ENCODE measurements around the gene SUGCT.
A peak's percentile ranks its signal among the peaks of the same experiment; 100 is the strongest.

Gene SUGCT

DNA sequence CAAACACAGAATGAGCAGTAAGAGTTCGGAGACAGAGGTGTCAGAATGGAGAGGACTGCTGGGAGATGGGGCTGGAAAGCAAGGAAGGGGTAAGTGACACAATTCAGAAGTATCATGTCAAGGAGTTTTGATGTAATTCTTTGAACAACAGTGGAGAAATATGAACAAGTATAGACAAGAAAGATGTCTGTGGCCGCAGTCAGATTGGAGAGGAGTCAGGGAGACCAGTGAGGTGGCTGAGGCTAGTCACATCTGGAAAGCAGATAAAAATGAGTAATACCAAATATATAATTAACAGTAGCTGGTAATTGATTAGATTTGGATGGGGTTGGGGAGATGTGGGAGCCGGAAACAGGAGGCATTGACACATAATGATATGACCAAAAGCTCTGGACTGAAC lies 540.9 kb downstream of the SUGCT start:
- no peak overlapping the region for H3K9ac ChIP-seq (ENCODE audit: low read length)
- H3K4me1 ChIP-seq (ENCODE audit: control insufficient read depth in 1 of 2, insufficient read depth in 2 of 2, low read length in 2 of 2) = no peaks in the 10 kb centered on the region
- no peaks in the 10 kb centered on the region for H3K27me3 ChIP-seq (ENCODE audit: insufficient read depth, low read length)
- no peaks in the 10 kb centered on the region for H3K79me2 ChIP-seq (ENCODE audit: control insufficient read depth, insufficient read depth, low read length, poor library complexity)
- no peak overlapping the region for H2BK120ac ChIP-seq (ENCODE audit: insufficient read depth, low read length, poor library complexity)
- H3K18ac ChIP-seq (ENCODE audit: low read length) = no peak overlapping the region
- no peak overlapping the region for H4K91ac ChIP-seq (ENCODE audit: low read depth, low read length)
- no peak for DNase-seq
- H2AFZ ChIP-seq (ENCODE audit: insufficient read depth, low read length, poor library complexity) = no peak overlapping the region
- no peaks in the 10 kb centered on the region for H3K36me3 ChIP-seq (ENCODE audit: control insufficient read depth in 1 of 2, insufficient read depth in 2 of 2, low read length in 2 of 2)
- no peak overlapping the region for H2AK5ac ChIP-seq (ENCODE audit: low read length)
- no peak overlapping the region for H3K4me2 ChIP-seq (ENCODE audit: low read length)
- H3K79me1 ChIP-seq (ENCODE audit: low read length) = no peaks in the 10 kb centered on the region
- H2BK5ac ChIP-seq (ENCODE audit: low read depth, low read length, poor library complexity) = no peak overlapping the region
- H3K9me3 ChIP-seq (ENCODE audit: insufficient read depth, low read depth, low read length) = no peaks in the 10 kb centered on the region
- no CpG with 5 or more reads among the region's 3 CpGs for WGBS (ENCODE audit: extremely low coverage, insufficient coverage, insufficient read length)
- H2BK12ac ChIP-seq (ENCODE audit: low read length) = no peak overlapping the region
- no peak overlapping the region for H3K4me3 ChIP-seq (ENCODE audit: low read depth, low read length)
- H4K12ac ChIP-seq (ENCODE audit: low read depth, low read length) = no peak overlapping the region
- H3K4ac ChIP-seq (ENCODE audit: low read depth, low read length) = no peak overlapping the region
- no peak overlapping the region for H3K14ac ChIP-seq (ENCODE audit: low read length)
- H4K8ac ChIP-seq (ENCODE audit: low read depth, low read length) = peak overlapping the region; percentile 10
- H3K23ac ChIP-seq (ENCODE audit: low read length) = no peak overlapping the region
- H3K27ac ChIP-seq (ENCODE audit: low read depth, low read length) = no peak overlapping the region

DNA sequence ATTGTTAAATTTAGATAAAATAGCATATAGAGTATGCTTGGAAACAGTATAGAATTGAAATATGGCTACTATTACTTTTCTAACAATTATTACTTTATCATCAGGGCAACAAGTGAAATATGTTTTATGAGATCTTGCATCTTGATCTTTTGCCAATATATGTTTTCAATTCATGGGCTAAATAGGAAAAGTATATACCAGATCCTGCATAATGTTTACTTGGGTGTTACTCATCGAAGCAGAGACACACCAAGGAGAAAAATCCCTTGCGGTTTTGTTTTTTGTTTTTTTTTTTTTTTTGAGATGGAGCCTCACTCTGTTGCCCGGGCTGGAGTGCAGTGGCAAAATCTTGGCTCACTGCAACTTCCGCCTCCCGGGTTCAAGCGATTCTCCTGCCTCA lies 541.4 kb downstream of the SUGCT start:
- no peak overlapping the region for H3K23ac ChIP-seq (ENCODE audit: low read length)
- H2AK5ac ChIP-seq (ENCODE audit: low read length) = no peak overlapping the region
- WGBS (ENCODE audit: extremely low coverage, insufficient coverage, insufficient read length) = no CpG with 5 or more reads among the region's 6 CpGs
- H2AFZ ChIP-seq (ENCODE audit: insufficient read depth, low read length, poor library complexity) = no peak overlapping the region
- no peak overlapping the region for H2BK5ac ChIP-seq (ENCODE audit: low read depth, low read length, poor library complexity)
- no peak overlapping the region for H3K4me3 ChIP-seq (ENCODE audit: low read depth, low read length)
- no peak overlapping the region for H3K18ac ChIP-seq (ENCODE audit: low read length)
- H4K8ac ChIP-seq (ENCODE audit: low read depth, low read length) = no peak overlapping the region
- H3K79me2 ChIP-seq (ENCODE audit: control insufficient read depth, insufficient read depth, low read length, poor library complexity) = no peaks in the 10 kb centered on the region
- H3K14ac ChIP-seq (ENCODE audit: low read length) = no peak overlapping the region
- H3K9ac ChIP-seq (ENCODE audit: low read length) = no peak overlapping the region
- H3K27ac ChIP-seq (ENCODE audit: low read depth, low read length) = no peak overlapping the region
- no peak for DNase-seq
- H3K4me2 ChIP-seq (ENCODE audit: low read length) = no peak overlapping the region
- H2BK120ac ChIP-seq (ENCODE audit: insufficient read depth, low read length, poor library complexity) = no peak overlapping the region
- no peak overlapping the region for H2BK12ac ChIP-seq (ENCODE audit: low read length)
- no peaks in the 10 kb centered on the region for H3K36me3 ChIP-seq (ENCODE audit: control insufficient read depth in 1 of 2, insufficient read depth in 2 of 2, low read length in 2 of 2)
- H4K12ac ChIP-seq (ENCODE audit: low read depth, low read length) = no peak overlapping the region
- no peaks in the 10 kb centered on the region for H3K79me1 ChIP-seq (ENCODE audit: low read length)
- H3K9me3 ChIP-seq (ENCODE audit: insufficient read depth, low read depth, low read length) = no peaks in the 10 kb centered on the region
- no peak overlapping the region for H4K91ac ChIP-seq (ENCODE audit: low read depth, low read length)
- H3K4ac ChIP-seq (ENCODE audit: low read depth, low read length) = no peak overlapping the region
- H3K27me3 ChIP-seq (ENCODE audit: insufficient read depth, low read length) = no peaks in the 10 kb centered on the region
- H3K4me1 ChIP-seq (ENCODE audit: control insufficient read depth in 1 of 2, insufficient read depth in 2 of 2, low read length in 2 of 2) = no peaks in the 10 kb centered on the region

- H2AK5ac ChIP-seq (ENCODE audit: low read length) = no peak overlapping the region
- H3K27me3 ChIP-seq (ENCODE audit: insufficient read depth, low read length) = no peaks in the 10 kb centered on the region
- no peak overlapping the region for H4K8ac ChIP-seq (ENCODE audit: low read depth, low read length)
- H2BK12ac ChIP-seq (ENCODE audit: low read length) = no peak overlapping the region
- H3K23ac ChIP-seq (ENCODE audit: low read length) = no peak overlapping the region
- no peaks in the 10 kb centered on the region for H3K36me3 ChIP-seq (ENCODE audit: control insufficient read depth in 1 of 2, insufficient read depth in 2 of 2, low read length in 2 of 2)
- H3K79me2 ChIP-seq (ENCODE audit: control insufficient read depth, insufficient read depth, low read length, poor library complexity) = no peaks in the 10 kb centered on the region
- H3K27ac ChIP-seq (ENCODE audit: low read depth, low read length) = no peak overlapping the region
- H3K14ac ChIP-seq (ENCODE audit: low read length) = no peak overlapping the region
- no peak overlapping the region for H2AFZ ChIP-seq (ENCODE audit: insufficient read depth, low read length, poor library complexity)
- no CpG with 5 or more reads among the region's 1 CpG for WGBS (ENCODE audit: extremely low coverage, insufficient coverage, insufficient read length)
- H3K79me1 ChIP-seq (ENCODE audit: low read length) = no peaks in the 10 kb centered on the region
- no peak overlapping the region for H4K12ac ChIP-seq (ENCODE audit: low read depth, low read length)
- no peak overlapping the region for H3K4ac ChIP-seq (ENCODE audit: low read depth, low read length)
- H3K4me2 ChIP-seq (ENCODE audit: low read length) = no peak overlapping the region
- H3K9me3 ChIP-seq (ENCODE audit: insufficient read depth, low read depth, low read length) = no peaks in the 10 kb centered on the region
- no peak overlapping the region for H3K18ac ChIP-seq (ENCODE audit: low read length)
- H3K4me3 ChIP-seq (ENCODE audit: low read depth, low read length) = no peak overlapping the region
- no peak overlapping the region for H2BK5ac ChIP-seq (ENCODE audit: low read depth, low read length, poor library complexity)
- no peak overlapping the region for H3K9ac ChIP-seq (ENCODE audit: low read length)
- H2BK120ac ChIP-seq (ENCODE audit: insufficient read depth, low read length, poor library complexity) = no peak overlapping the region
- no peaks in the 10 kb centered on the region for H3K4me1 ChIP-seq (ENCODE audit: control insufficient read depth in 1 of 2, insufficient read depth in 2 of 2, low read length in 2 of 2)
- H4K91ac ChIP-seq (ENCODE audit: low read depth, low read length) = no peak overlapping the region
- peak; percentile 1 to 52 for DNase-seq
Measured at GRCh38 chr7:40680657-40681056, 545.9 kb downstream of the SUGCT start.

DNA sequence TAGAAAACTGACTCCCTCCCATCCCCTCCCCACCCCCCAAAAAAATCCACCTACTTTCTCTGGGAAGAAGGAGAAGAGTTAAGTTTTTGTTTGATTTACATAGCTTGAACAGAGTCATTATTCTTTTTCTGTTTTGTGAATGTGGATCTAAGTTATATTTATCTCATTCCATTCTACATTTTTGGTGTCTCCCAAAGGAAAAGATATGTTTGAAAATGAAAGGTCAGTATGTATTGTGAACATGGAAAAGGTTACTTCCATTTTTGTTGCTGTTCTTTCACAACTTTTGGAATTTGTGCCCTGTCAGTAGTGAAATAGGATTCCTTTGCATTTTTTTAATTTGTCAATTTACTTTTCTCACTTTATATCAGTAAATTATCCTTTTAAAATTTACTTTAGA lies 547.9 kb downstream of the SUGCT start:
- Histone ChIP-seq H3K36me3 (ENCODE audit: control insufficient read depth in 1 of 2, insufficient read depth in 2 of 2, low read length in 2 of 2) (no peaks in the 10 kb centered on the region), H3K23ac (ENCODE audit: low read length) (no peak overlapping the region), H2BK5ac (ENCODE audit: low read depth, low read length, poor library complexity) (no peak overlapping the region), H2AK5ac (ENCODE audit: low read length) (no peak overlapping the region), H3K27ac (ENCODE audit: low read depth, low read length) (no peak overlapping the region), H2AFZ (ENCODE audit: insufficient read depth, low read length, poor library complexity) (no peak overlapping the region), H4K12ac (ENCODE audit: low read depth, low read length) (no peak overlapping the region), H3K79me2 (ENCODE audit: control insufficient read depth, insufficient read depth, low read length, poor library complexity) (no peaks in the 10 kb centered on the region), H3K9me3 (ENCODE audit: insufficient read depth, low read depth, low read length) (no peaks in the 10 kb centered on the region), H2BK120ac (ENCODE audit: insufficient read depth, low read length, poor library complexity) (no peak overlapping the region), H4K8ac (ENCODE audit: low read depth, low read length) (no peak overlapping the region), H3K18ac (ENCODE audit: low read length) (no peak overlapping the region), H4K91ac (ENCODE audit: low read depth, low read length) (no peak overlapping the region), H3K4me2 (ENCODE audit: low read length) (no peak overlapping the region), H3K9ac (ENCODE audit: low read length) (no peak overlapping the region), H3K14ac (ENCODE audit: low read length) (no peak overlapping the region), H3K4me3 (ENCODE audit: low read depth, low read length) (no peak overlapping the region), H2BK12ac (ENCODE audit: low read length) (no peak overlapping the region), H3K79me1 (ENCODE audit: low read length) (no peaks in the 10 kb centered on the region), H3K27me3 (ENCODE audit: insufficient read depth, low read length) (no peaks in the 10 kb centered on the region), H3K4me1 (ENCODE audit: control insufficient read depth in 1 of 2, insufficient read depth in 2 of 2, low read length in 2 of 2) (no peaks in the 10 kb centered on the region), H3K4ac (ENCODE audit: low read depth, low read length) (no peak overlapping the region)
- DNase-seq = no peak

All from trophoblast cell (in vitro differentiated cells and primary cell).